Thyroid gland (tissue), 4 donors: ENCODE measurements around the gene CCSAP. TPM values are rescaled to one million over a fixed set of nuclear protein-coding genes. Genes with fewer than 3 reads are reported as not detected.

Experiments used
- DNase-seq, 2 donors: peaks; one replicate each; pipeline ENCODE4 v3.0.0-alpha.2; 2019
- H3K27ac ChIP-seq, 3 donors: fragments of 200-600 bp; sonication (generic); 1 replicate in 2 of 3; 2 replicates in 1 of 3; pipeline ENCODE4 v1.5.1; 2016 to 2019; ENCODE audit warnings: mild to moderate bottlenecking in 1 of 3, moderate library complexity in 1 of 3
- H3K27me3 ChIP-seq: fragments of 200-600 bp; sonication (generic); one replicate; pipeline ENCODE4 v1.5.1; 2019
- H3K36me3 ChIP-seq, 2 donors: fragments of 200-600 bp; sonication (generic); one replicate each; pipeline ENCODE4 v1.5.1; 2016 to 2019
- H3K4me1 ChIP-seq, 2 donors: fragments of 200-600 bp; sonication (generic); one replicate each; pipeline ENCODE4 v1.5.1; 2017 to 2019
- H3K4me3 ChIP-seq, 3 donors: fragments of 200-600 bp; sonication (generic); replicated peaks in 1 of 3; 1 replicate in 2 of 3; 2 replicates in 1 of 3; pipeline ENCODE4 v1.5.1; 2016; ENCODE audit warnings: mild to moderate bottlenecking in 1 of 3
- H3K9me3 ChIP-seq: fragments of 200-600 bp; sonication (generic); one replicate; pipeline ENCODE4 v1.5.1; 2017
- CTCF ChIP-seq, 6 experiments: fragments of 200-600 bp in 3 of 6; fragments of 450-650 bp in 3 of 6; sonication (generic) in 3 of 6; IDR thresholded peaks; one replicate each; pipeline ENCODE4 v1.5.1; 2016 to 2019; ENCODE audit warnings: antibody characterized with exemption in 6 of 6, mild to moderate bottlenecking in 2 of 6, inconsistent platforms in 1 of 6, moderate library complexity in 1 of 6
- POLR2A ChIP-seq, 2 donors: fragments of 450-650 bp; IDR thresholded peaks; one replicate each; pipeline ENCODE4 v1.6.1; 2017; ENCODE audit warnings: antibody characterized with exemption in 2 of 2, mild to moderate bottlenecking in 2 of 2, moderate library complexity in 1 of 2
- WGBS, 2 donors: methylation state at CpG; one replicate each; pipeline ENCODE4 v1.1.5; 2017; 5-methylcytosine and 5-hydroxymethylcytosine counted together
- intact Hi-C: fragments of 100-400 bp; cut with DNase I; formaldehyde crosslinking; loops from one replicate; pipeline ENCODE4 v1.15.1; 2023
- total RNA-seq, 4 donors: library from RNA; depleted of rRNA; stranded (reverse); fragments of >200 nt; gene quantifications; one replicate each; pipeline ENCODE4 v1.2.3, GENCODE V29; 2016

The CCSAP gene
- total RNA-seq, 4 donors from 2014 or later: 2.1 to 3.6 (median 2.9) TPM

GRCh38 chr1:229355661-229356060, 12.8 kb upstream of the CCSAP start:
- Histone ChIP-seq H3K36me3 (no peaks in the 10 kb centered on the region), H3K9me3 (no peaks in the 10 kb centered on the region), H3K4me1 (no peaks in the 10 kb centered on the region), H3K4me3 (no peak overlapping the region), H3K27me3 (no peaks in the 10 kb centered on the region), H3K27ac (no peak overlapping the region)
- intact Hi-C loops: no loop called here
- TF ChIP-seq CTCF (IDR thresholded peaks at IDR 0.05) (no peak), POLR2A (IDR thresholded peaks at IDR 0.05) (no peak)
- DNase-seq: no peak

- intact Hi-C loops: no loop called here
- Histone ChIP-seq H3K4me1 (no peaks in the 10 kb centered on the region), H3K27ac (no peak overlapping the region), H3K36me3 (no peaks in the 10 kb centered on the region), H3K9me3 (no peaks in the 10 kb centered on the region), H3K4me3 (no peak overlapping the region), H3K27me3 (no peaks in the 10 kb centered on the region)
- TF ChIP-seq POLR2A (IDR thresholded peaks at IDR 0.05): no peak
- TF ChIP-seq CTCF (IDR thresholded peaks at IDR 0.05): no peak
- no peak for DNase-seq
Observed at GRCh38 chr1:229354226-229354625, 11.4 kb upstream of the CCSAP start.

- Histone ChIP-seq H3K9me3 (no peaks in the 10 kb centered on the region), H3K36me3 (no peaks in the 10 kb centered on the region), H3K4me3 (no peak overlapping the region), H3K27me3 (no peaks in the 10 kb centered on the region), H3K4me1 (no peaks in the 10 kb centered on the region), H3K27ac (no peak overlapping the region)
- no peak for DNase-seq
- TF ChIP-seq POLR2A (IDR thresholded peaks at IDR 0.05) (no peak), CTCF (IDR thresholded peaks at IDR 0.05) (no peak)
- intact Hi-C loops: no loop called here
- WGBS, 2 donors: 88 to 91% methylated on average over 2 of the region's 2 CpGs
Observed at GRCh38 chr1:229352975-229353374, 10.1 kb upstream of the CCSAP start.

GRCh38 chr1:229349463-229350385, 6.9 kb upstream of the CCSAP start:
- Histone ChIP-seq H3K4me1 (no peaks in the 10 kb centered on the region), H3K36me3 (no peaks in the 10 kb centered on the region), H3K27ac (no peak overlapping the region), H3K9me3 (no peaks in the 10 kb centered on the region), H3K4me3 (no peak overlapping the region), H3K27me3 (no peaks in the 10 kb centered on the region)
- WGBS, 2 donors: 81 to 84% methylated on average over 8 of the region's 8 CpGs
- TF ChIP-seq POLR2A (IDR thresholded peaks at IDR 0.05): no peak
- no peak for TF ChIP-seq CTCF (IDR thresholded peaks at IDR 0.05)
- intact Hi-C loops: loop anchor here (10.0 kb wide), 1 partner anchor 95 kb away; no protein-coding TSS in a partner anchor
- no peak for DNase-seq

- Histone ChIP-seq H3K4me1 (peaks cover 0 to 4% of the 10 kb centered on the region in 2 donors), H3K27ac (no peak overlapping the region), H3K27me3 (no peaks in the 10 kb centered on the region), H3K9me3 (no peaks in the 10 kb centered on the region), H3K4me3 (no peak overlapping the region), H3K36me3 (no peaks in the 10 kb centered on the region)
- no peak for TF ChIP-seq POLR2A (IDR thresholded peaks at IDR 0.05)
- TF ChIP-seq CTCF (IDR thresholded peaks at IDR 0.05): no peak
- DNase-seq: no peak
- 47 to 48% methylated on average over 3 of the region's 3 CpGs for WGBS, 2 donors
- intact Hi-C loops: loop anchor here (10.0 kb wide), 1 partner anchor 93 kb away; no protein-coding TSS in a partner anchor
Observed at GRCh38 chr1:229347528-229347927, 4.7 kb upstream of the CCSAP start.
